Measurements from ENCODE around the gene SHB.

Gene SHB

GRCh38 chr9:38020151-38021076, 48.6 kb downstream of the SHB start:
- no peak for DNase-seq

GRCh38 chr9:38019731-38020130, 49.3 kb downstream of the SHB start:
- DNase-seq, result no peak

- no peak for DNase-seq
Measured at GRCh38 chr9:38018958-38019602, 49.9 kb downstream of the SHB start.

- no peak for DNase-seq
Measured at GRCh38 chr9:38018241-38018957, 50.6 kb downstream of the SHB start.

- no peak for DNase-seq
Measured at GRCh38 chr9:38017885-38018186, 51.2 kb downstream of the SHB start.

- DNase-seq, result no peak
Measured at GRCh38 chr9:38017149-38017884, 51.7 kb downstream of the SHB start.

- DNase-seq, result no peak
Measured at GRCh38 chr9:38016375-38017135, 52.5 kb downstream of the SHB start.

GRCh38 chr9:38015906-38016305, 53.1 kb downstream of the SHB start:
- DNase-seq, result no peak

GRCh38 chr9:38015266-38015665, 53.8 kb downstream of the SHB start:
- DNase-seq, result no peak

- DNase-seq, result no peak
Measured at GRCh38 chr9:38012767-38013450, 56.1 kb downstream of the SHB start.

- no peak for DNase-seq
Measured at GRCh38 chr9:38011991-38012390, 57.0 kb downstream of the SHB start.

GRCh38 chr9:38010918-38011704, 57.9 kb downstream of the SHB start:
- no peak for DNase-seq

- DNase-seq, result no peak
Measured at GRCh38 chr9:38009990-38010389, 59.0 kb downstream of the SHB start.

GRCh38 chr9:38009035-38009501, 60.0 kb downstream of the SHB start:
- no peak for DNase-seq

GRCh38 chr9:38008168-38009034, 60.6 kb downstream of the SHB start:
- DNase-seq, result peak; percentile 56

- no peak for DNase-seq
Measured at GRCh38 chr9:38007016-38007415, 62.0 kb downstream of the SHB start.

GRCh38 chr9:38006163-38006562, 62.9 kb downstream of the SHB start:
- DNase-seq, result no peak

GRCh38 chr9:38004809-38005560, 64.0 kb downstream of the SHB start:
- no peak for DNase-seq
